ENCODE data around the gene MUSK.
"Not testable (repeated sequence)": the region's sequence is repeated elsewhere in the genome, so short reads cannot be mapped to it uniquely, and the experiment has no call there.

The MUSK gene

GRCh38 chr9:110777876-110778215 is 109.3 kb downstream of the MUSK start:
- DNase-seq (ENCODE audit: low read depth): no peak
- TF ChIP-seq CTCF (IDR thresholded peaks at IDR 0.05; ENCODE audit: low read length, missing control alignments): no peak
- no peak overlapping the region for H3K4me3 ChIP-seq (replicated peaks; ENCODE audit: low read depth, low read length)

- H3K4me3 ChIP-seq (replicated peaks; ENCODE audit: low read depth, low read length): no peak overlapping the region
- no peak for DNase-seq (ENCODE audit: low read depth)
- no peak for TF ChIP-seq CTCF (IDR thresholded peaks at IDR 0.05; ENCODE audit: low read length, missing control alignments)
These were observed 114.1 kb downstream of the MUSK start for GRCh38 chr9:110782701-110783100.

GRCh38 chr9:110784309-110784708 is 115.7 kb downstream of the MUSK start:
- no peak overlapping the region for H3K4me3 ChIP-seq (replicated peaks; ENCODE audit: low read depth, low read length)
- no peak for DNase-seq (ENCODE audit: low read depth)

GRCh38 chr9:110785166-110785565 is 116.6 kb downstream of the MUSK start:
- DNase-seq (ENCODE audit: low read depth): no peak
- no peak overlapping the region for H3K4me3 ChIP-seq (replicated peaks; ENCODE audit: low read depth, low read length)
- no peak for TF ChIP-seq CTCF (IDR thresholded peaks at IDR 0.05; ENCODE audit: low read length, missing control alignments)

More at GRCh38 chr9:110784309-110784708, 115.7 kb downstream of the MUSK start:
- TF ChIP-seq CTCF (IDR thresholded peaks at IDR 0.05; ENCODE audit: low read length, missing control alignments): no peak

GRCh38 chr9:110788396-110788795 is 119.8 kb downstream of the MUSK start:
- not testable (repeated sequence) for DNase-seq (ENCODE audit: low read depth); H3K4me3 ChIP-seq (replicated peaks; ENCODE audit: low read depth, low read length)

- H3K4me3 ChIP-seq (replicated peaks; ENCODE audit: low read depth, low read length): no peak overlapping the region
- DNase-seq (ENCODE audit: low read depth): no peak
- no peak for TF ChIP-seq CTCF (IDR thresholded peaks at IDR 0.05; ENCODE audit: low read length, missing control alignments)
These were observed 120.3 kb downstream of the MUSK start for GRCh38 chr9:110788871-110789270.

- no peak for TF ChIP-seq CTCF (IDR thresholded peaks at IDR 0.05; ENCODE audit: low read length, missing control alignments)
- peak; percentile 32 for DNase-seq (ENCODE audit: low read depth)
- H3K4me3 ChIP-seq (replicated peaks; ENCODE audit: low read depth, low read length): no peak overlapping the region
These were observed 129.0 kb downstream of the MUSK start for GRCh38 chr9:110797611-110798010.

- no peak for TF ChIP-seq CTCF (IDR thresholded peaks at IDR 0.05; ENCODE audit: low read length, missing control alignments)
- no peak overlapping the region for H3K4me3 ChIP-seq (replicated peaks; ENCODE audit: low read depth, low read length)
- no peak for DNase-seq (ENCODE audit: low read depth)
These were observed 130.8 kb downstream of the MUSK start for GRCh38 chr9:110799396-110799795.

All from fibroblast of pulmonary artery (primary cell).